ENCODE measurements around the gene PADI1.

- TF ChIP-seq CTCF (IDR thresholded peaks at IDR 0.05) (no peak), POLR2A (IDR thresholded peaks at IDR 0.05) (no peak)
These were observed 14.6 kb upstream of the PADI1 start for GRCh38 chr1:17190010-17190995.

Data from testis (tissue), 2 donors.